GM18519 (cell line): Measurements from ENCODE around the gene LGALS7B.
"Not testable (repeated sequence)": the region's sequence is repeated elsewhere in the genome, so short reads cannot be mapped to it uniquely, and the experiment has no call there.

ENCODE experiments used
- ATAC-seq: cut with Tn5 transposase; IDR thresholded peaks from one replicate; pipeline ENCODE4 v1.9.1; 2021; ENCODE audit warnings: mild to moderate bottlenecking, moderate library complexity; ENCODE audit not compliant: unreplicated experiment, low FRiP score

LGALS7B gene

GRCh38 chr19:38793671-38794070 is 4.7 kb downstream of the LGALS7B start:
- no peak for ATAC-seq

GRCh38 chr19:38795549-38795948 is 6.5 kb downstream of the LGALS7B start:
- ATAC-seq = no peak

- ATAC-seq = no peak
Observed at GRCh38 chr19:38796154-38796553, 7.2 kb downstream of the LGALS7B start.

- ATAC-seq = not testable (repeated sequence)
Observed at GRCh38 chr19:38797781-38798180, 8.8 kb downstream of the LGALS7B start.

- no peak for ATAC-seq
Observed at GRCh38 chr19:38799104-38799503, 10.1 kb downstream of the LGALS7B start.

- no peak for ATAC-seq
Observed at GRCh38 chr19:38800577-38801347, 11.8 kb downstream of the LGALS7B start.

- ATAC-seq = no peak
Observed at GRCh38 chr19:38801359-38802095, 12.5 kb downstream of the LGALS7B start.

- ATAC-seq = no peak
Observed at GRCh38 chr19:38803543-38803942, 14.5 kb downstream of the LGALS7B start.

- no peak for ATAC-seq
Observed at GRCh38 chr19:38805180-38805579, 16.2 kb downstream of the LGALS7B start.

- no peak for ATAC-seq
Observed at GRCh38 chr19:38806371-38806770, 17.4 kb downstream of the LGALS7B start.

- ATAC-seq = not testable (repeated sequence)
Observed at GRCh38 chr19:38807374-38808098, 18.5 kb downstream of the LGALS7B start.

- ATAC-seq = no peak
Observed at GRCh38 chr19:38808741-38809140, 19.7 kb downstream of the LGALS7B start.

GRCh38 chr19:38809592-38810252 is 20.7 kb downstream of the LGALS7B start:
- ATAC-seq = no peak

- no peak for ATAC-seq
Observed at GRCh38 chr19:38812009-38812840, 23.2 kb downstream of the LGALS7B start.

- no peak for ATAC-seq
Observed at GRCh38 chr19:38812841-38813320, 23.9 kb downstream of the LGALS7B start, which contains the start of gene LGALS4. TSS of gene LGALS4 (minus strand) at chr19:38812945. CDS start at chr19:38812886, 59 bp downstream.

GRCh38 chr19:38813323-38813722 is 24.3 kb downstream of the LGALS7B start:
- ATAC-seq = no peak

- not testable (repeated sequence) for ATAC-seq
Observed at GRCh38 chr19:38813932-38814331, 24.9 kb downstream of the LGALS7B start.

- no peak for ATAC-seq
Observed at GRCh38 chr19:38815059-38816001, 26.3 kb downstream of the LGALS7B start.
